H1 (cell line): ENCODE results near the gene AMBP. TPM values are rescaled to one million over a fixed set of nuclear protein-coding genes. Genes with fewer than 3 reads are reported as not detected.

Source experiments
- JUND ChIP-seq: IDR thresholded peaks from 2 replicates; pipeline ENCODE4 v1.6.1; 2011; ENCODE audit warnings: mild to moderate bottlenecking, improper control_type of control experiment, low read length
- KDM5A ChIP-seq: fragments of 200-600 bp; IDR thresholded peaks from 2 replicates; pipeline ENCODE4 v1.7.1; 2012; ENCODE audit warnings: mild to moderate bottlenecking, low read length, inconsistent platforms, mixed read lengths
- SP4 ChIP-seq: IDR thresholded peaks from 2 replicates; pipeline ENCODE4 v1.6.1; 2012; ENCODE audit warnings: low read length, inconsistent platforms
- SUZ12 ChIP-seq: fragments of 200-600 bp; sonication (generic); IDR thresholded peaks from 2 replicates; pipeline ENCODE4 v1.6.1; 2012; ENCODE audit warnings: mild to moderate bottlenecking, inconsistent platforms, low read length, moderate library complexity, mixed read lengths
- polyA plus RNA-seq, 7 experiments: library from polyadenylated mRNA; depleted of rRNA in 3 of 7; stranded (reverse) in 5 of 7; unstranded in 2 of 7; fragments of >200 nt in 5 of 7; fragments of 200-250 nt in 2 of 7; gene quantifications; 1 replicate in 5 of 7; 2 replicates in 1 of 7; 4 replicates in 1 of 7; pipeline versions ENCODE4 v1.2.1 to v1.2.3, GENCODE V29; 2011 to 2013; ENCODE audit warnings: missing spikeins in 2 of 7, mixed read lengths in 2 of 7
- total RNA-seq: library from RNA; stranded (reverse); fragmentation: NEBNext Ultra II Directional; extraction: Animal tissue kit (Norgen Biotek cat#: 25700); gene quantifications from 2 replicates; pipeline ENCODE4 v1.2.1, GENCODE V29; 2021

AMBP gene
- total and polyA plus RNA-seq, 2 of the 8 experiments (the other 6 are each of a cell fraction or from before 2014, with no cell fraction given), result 3.0 to 4.0 TPM

GRCh38 chr9:114030364-114030763, 47.7 kb downstream of the AMBP start (continued):
- TF ChIP-seq KDM5A, result no peak
- no peak for TF ChIP-seq SUZ12
- no peak for TF ChIP-seq JUND
- TF ChIP-seq SP4, result no peak
